HG02763 (cell line): ENCODE results near the gene DHPS.
"Not testable (repeated sequence)": the region's sequence is repeated elsewhere in the genome, so short reads cannot be mapped to it uniquely, and the experiment has no call there.

Experiments
- ATAC-seq: cut with Tn5 transposase; IDR thresholded peaks from one replicate; pipeline ENCODE4 v1.9.1; 2021; ENCODE audit warnings: mild to moderate bottlenecking, moderate library complexity; ENCODE audit not compliant: unreplicated experiment

Gene DHPS

DNA sequence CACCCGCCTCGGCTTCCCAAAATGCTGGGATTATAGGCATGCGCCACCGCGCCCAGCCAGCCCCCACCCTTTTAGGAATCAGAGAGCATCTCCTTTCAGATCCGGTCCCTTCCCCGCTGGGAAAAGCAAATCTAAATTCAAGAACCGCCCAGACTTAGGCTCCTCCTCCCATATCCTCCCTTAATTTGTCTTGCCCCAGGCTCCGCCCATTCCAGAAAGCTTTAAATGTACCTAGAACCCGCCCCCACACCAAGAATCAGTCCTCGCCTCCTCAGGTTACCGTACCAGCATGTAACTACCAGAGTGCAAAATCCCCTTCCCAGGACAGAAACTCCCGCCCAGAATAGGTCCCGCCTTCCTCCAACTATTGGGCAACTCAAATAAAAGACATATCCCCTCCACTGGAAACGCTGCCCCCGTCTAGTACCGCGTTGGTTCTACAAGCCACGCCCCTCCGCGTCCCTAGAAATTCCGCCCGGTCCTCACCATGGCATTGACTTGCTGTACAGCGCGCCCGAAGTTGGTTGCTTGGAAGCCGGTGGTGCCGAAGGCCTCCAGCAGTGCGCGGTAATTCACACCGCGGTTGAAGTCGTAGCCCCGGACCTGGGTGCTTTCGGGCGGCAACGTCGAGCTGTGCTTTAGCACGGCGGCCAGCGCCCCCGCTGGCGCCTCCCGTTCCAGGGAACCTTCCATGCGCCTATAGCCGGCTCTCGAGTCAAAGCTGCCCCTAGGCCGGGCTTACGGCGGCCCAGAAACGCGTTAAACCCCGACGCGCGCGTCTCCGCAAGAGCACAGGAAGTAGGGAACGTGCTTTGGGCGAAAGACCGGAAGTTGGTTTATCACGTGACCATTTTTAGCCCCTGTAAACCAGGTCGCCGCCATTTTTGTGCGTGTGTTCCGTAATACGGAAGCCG is at the start of gene DHPS:
Gene DHPS (minus strand): TSS at position 807 of the 914 bp plus-strand sequence. CDS start 114 bp downstream, at position 693.
- ATAC-seq, result peak; percentile 69

DNA sequence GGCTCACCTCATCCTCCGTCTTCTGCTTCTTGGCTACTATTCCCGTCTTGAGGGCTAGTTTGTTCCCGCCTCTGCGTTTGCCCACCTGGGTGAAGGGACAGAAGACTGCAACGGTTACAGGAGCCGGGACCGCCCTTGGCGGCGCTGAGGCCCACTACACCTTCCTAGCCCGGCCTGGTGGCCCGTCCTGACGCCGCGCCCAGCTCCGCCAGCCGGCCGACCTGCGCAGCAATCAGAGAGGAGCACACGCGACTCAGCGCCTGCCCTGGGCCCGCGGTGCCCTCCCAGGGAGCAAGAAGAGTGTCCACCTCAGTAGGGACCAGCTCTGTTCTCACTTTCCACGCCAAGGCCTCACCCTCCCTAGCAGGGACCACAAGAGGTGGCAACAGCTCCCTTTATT is 49.7 kb upstream of the DHPS start:
- no peak for ATAC-seq

DNA sequence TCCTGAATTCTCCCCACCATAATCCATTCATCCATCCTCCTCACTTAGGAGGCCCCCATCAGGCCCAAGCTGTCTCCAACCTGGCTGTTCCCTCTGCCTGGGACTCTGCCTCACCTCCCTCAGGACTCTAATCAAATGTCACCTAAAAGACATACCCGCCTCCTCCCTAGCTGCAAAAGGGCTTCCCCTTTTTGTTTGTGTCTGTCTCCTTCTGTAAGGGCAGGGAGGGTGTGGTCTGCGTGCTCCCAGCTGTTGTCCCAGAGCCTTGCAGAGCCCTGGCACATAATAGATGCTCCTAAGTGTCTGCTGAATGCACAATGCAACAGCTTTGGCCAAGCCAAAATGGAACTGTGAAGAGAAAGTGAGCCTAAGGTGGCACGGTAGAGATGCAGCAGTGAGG is 48.4 kb upstream of the DHPS start:
- ATAC-seq, result no peak

DNA sequence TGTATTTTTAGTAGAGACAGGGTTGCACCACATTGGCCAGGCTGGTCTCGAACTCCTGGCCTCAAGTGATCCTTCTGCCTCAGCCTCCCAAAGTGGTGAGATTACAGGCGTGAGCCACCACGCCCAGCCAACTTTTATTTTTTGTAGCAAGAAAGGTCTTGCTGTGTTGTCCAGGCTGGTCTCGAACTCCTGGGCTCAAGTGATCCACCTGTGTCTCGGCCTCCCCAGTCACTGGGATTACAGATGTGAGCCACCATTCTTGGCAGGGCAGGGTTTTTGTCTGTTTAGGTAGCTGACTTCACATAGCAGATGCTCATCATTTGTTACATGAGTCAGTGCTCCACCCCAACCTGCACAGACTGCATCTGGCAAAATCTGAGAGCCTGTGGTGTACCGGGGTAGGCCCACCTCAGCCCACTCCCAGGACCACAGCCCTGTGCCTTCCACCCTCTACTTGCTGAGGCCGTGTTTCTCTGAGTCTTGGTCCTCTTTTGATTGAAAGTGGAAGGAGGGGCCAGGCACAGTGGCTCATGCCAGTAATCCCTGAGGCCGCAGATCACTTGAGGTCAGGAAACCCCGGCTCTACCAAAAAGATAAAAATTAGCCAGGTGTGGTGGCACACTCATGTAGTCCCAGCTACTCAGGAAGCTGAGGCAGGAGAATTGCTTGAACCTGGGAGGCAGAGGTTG is 46.2 kb upstream of the DHPS start:
- ATAC-seq, result no peak

DNA sequence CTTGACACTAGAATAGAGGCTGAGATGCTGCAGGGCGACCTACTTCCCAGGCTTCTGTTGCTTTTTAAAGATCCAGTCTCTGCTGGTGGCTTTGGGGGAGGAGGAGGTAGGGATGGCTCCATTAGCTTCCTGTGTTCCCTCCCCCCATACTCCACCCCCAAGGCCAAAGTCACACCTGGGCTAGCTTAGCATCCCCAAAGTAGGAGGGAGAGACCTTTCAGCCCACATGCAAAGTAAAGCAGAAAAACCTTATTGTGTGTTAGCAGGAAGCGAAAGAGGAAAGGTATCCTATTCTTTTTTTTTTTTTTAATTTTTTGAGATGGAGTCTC is 45.3 kb upstream of the DHPS start:
- ATAC-seq, result no peak

DNA sequence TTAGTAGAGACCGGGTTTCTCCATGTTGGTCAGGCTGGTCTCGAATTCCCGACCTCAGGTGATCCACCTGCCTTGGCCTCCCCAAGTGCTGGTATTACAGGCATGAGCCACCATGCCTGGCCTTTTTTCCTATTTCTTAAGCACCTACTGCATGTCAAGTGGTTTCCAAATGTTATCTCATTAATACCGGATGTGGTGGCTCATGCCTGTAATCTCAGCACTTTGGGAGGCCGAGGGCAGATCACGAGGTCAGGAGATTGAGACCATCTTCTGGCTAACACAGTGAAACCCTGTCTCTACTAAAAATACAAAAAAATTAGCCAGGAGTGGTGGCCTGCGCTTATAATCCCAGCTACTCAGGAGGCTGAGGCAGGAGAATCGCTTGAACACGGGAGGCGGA is 43.9 kb upstream of the DHPS start:
- ATAC-seq, result not testable (repeated sequence)

DNA sequence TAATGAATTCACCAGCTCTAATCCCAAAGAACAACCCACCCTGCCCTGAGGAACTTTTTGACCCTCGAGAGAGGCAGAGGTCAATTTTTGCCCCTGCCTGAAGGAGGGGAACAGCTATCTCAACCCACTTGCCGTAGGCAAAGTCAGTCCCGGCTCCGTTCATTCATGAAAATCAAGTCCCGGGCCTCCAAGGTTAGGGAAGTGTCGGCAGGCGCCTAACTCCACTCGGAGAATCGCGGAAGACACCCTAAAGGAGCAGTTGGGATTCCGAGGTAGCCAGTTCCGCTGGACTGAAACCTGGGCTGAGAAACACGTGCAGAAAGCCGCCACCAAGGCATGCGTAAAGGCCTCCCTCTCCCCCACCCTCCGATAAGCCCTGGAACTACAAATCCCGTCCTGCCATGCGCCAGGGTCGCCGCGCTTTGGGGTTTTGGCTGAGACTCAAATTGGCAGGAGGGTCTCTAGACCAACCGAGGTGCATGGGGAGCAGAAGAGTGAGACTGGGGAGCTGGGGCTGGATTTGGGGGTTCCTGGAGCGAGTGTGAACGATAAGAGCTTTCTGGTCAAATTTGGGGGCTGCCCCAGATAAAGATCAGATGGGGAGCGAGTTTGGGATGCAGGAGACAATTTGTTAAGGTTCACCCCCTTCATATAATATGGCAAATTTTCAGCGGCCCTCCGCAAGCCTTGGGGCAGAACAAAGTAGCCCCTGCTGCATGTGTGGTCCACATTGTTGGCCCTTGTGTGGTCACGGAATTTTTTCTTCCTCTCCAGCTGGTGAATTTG is 42.2 kb upstream of the DHPS start, which contains the start of gene TNPO2:
Gene TNPO2 (minus strand): TSS at position 292 of the 786 bp plus-strand sequence. CDS start 2,955 bp downstream, outside the sequence.
- no peak for ATAC-seq

DNA sequence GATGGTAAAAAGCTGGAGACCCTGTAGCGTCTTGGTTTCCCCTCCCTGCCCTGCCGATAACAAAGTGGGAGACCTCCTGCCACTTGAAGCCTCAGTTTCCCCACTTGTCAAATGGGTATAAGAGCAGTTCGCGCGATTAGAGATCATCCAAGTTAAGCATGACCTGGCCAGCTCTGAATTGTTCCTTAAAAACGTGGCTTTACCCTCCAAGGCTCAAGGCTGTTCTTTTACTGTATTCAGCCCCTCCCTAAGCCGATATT is 41.6 kb upstream of the DHPS start:
- ATAC-seq, result no peak

DNA sequence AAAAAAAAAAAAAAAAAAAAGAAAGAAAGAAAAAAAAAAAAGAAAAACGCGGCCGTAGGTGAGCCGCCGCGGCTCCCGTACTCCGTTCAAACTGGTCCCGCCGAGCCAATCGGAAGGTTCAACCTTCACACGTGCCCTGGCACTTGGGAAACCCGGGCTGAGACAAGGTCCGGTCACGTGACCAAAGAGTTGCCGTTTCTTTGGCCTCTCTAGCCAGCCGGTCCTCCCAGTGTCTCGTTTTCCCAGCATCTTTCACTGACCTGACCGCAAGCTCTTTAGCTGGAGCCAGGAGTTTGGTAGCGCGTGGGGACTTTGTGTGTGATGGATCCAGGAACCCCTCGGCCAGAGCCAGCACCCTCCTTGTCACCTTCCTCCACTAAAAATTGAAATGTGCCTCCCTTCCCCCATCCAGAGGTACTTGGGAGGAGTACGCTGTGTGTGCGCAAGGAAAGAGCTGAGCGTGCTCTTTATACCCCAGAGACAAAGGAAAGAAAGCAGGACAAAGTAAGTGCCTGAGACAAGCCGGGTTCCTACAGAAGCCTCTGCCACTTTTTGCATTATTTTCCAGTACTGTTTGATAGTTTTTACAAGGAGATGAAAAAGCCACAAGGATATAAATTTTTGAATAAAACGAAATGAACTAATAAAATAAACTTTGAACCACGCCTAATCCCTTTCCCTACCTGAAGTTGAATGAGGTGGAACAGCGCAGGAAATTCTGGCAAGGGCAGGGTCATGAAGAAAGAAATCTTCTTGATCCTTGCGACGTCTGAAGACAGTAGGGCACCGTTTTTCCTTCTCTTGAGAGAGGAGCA is 41.1 kb upstream of the DHPS start:
- ATAC-seq, result peak; percentile 86

DNA sequence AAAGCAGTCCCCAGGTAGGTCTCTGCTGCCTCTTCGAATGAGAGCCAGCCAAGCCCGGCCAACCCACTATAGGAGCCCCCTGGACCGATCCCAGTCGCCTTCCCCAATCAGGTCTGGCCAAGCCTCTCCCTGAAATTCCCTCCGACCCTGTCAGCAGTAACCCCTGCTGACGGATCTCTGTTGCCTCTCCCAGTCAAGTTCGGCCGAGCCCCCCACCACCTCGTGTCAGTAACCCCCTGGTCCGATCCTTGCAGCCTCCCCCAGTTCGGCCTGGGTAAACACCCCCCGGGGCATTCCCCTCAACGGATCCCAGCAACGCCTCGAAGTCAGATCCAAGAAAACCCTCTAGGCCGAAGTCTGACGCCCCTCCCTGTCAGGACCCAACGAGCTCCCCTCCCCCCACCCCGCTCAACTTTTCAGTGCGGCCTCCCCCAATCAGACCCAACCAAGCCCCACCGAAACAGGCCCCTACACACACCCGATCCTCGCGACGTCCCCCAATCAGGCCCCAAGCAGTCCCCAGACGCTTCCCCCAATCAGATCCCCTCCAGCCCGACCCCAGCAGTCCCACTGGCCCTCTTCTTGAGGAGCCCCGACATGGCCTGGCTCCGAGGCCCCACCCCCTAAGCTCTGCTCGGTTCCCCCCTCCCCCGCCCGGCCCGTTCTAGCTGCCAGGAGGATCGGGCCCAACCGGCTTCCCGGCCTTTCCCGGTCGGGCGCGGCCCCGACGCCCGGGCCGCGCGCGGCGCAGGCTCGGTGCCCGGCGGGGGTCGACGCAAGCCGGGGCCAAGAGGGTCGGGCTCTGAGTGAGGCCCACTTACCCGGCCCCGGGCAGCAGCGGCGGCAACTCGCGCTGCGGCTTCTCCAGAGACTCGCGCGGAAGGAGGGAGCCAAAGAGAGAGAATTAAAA is 40.2 kb upstream of the DHPS start:
- peak; percentile 31 for ATAC-seq

DNA sequence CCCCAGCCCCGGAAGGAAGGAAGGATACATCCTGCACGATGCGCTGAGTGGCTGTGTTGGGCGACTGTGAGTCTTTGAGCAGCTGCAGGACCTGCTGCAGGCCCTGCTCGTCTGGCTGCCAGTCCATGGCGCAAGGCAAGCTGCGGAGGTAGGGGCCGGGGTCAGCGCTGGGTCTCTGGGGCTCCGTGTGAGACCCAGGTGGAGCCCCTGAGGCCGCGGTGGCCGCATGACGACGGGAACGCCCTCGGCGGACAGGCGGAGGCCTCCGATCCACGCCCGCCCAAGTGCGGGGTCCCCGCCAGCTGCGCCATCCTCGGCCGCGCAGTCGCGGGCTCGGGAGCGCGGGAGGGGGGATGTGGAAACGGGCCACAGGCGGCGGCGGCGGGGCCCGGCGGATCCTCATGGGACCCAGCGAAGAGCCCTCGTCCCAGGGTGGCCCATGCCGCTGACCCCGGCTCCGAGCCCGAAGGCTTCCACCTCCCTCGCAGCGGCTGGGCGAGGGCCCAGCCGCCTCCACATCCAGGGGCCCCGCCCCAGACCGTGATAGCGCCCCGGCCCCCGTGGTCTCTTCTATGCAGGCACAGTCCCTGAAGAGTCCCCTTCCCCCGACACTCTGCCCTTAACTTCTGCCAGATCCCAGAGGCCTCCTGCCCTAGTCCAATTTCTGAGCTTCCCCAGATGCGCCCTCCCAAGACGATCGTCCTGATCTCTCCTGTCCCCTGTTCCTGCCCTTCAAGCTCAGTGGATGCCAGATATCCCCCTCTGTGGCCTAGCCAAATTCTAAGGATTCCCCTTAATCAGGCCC is 39.4 kb upstream of the DHPS start:
- no peak for ATAC-seq

DNA sequence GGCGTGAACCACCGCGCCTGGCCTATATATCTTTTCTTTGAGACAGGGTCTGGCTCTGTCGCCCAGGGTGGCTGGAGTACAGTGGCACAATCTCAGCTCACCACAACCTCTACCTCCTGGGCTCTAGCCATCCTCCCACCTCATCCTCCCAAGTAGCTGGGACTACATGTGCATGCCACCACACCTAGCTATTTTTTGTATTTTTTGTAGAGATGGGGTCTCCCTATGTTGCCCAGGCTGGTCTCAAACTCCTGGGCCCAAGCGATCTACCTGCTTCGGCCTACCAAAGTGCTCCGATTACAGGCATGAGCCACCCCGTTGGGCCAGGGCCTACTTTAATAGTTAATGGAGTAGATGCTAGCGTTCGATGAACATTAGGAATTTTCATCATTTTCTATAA is 38.6 kb upstream of the DHPS start:
- no peak for ATAC-seq

DNA sequence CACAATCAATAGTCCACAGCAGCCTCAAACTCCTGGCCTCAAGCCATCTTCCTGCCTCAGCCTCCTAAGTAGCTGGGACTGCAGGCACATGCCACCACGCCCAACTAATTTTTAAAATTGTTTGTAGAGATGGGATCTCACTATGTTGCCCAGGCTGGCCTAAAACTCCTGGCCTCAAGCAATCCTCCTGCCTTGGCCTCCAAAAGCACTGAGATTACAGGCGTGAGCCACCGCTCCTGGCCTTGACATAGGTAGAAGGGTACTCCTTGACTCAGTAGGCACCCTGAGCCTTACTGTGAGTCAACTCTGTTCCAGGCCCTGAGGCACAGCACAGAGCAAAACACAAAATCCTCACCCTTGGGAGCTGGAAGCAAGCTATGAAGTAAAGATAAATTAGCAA is 34.2 kb upstream of the DHPS start:
- no peak for ATAC-seq

DNA sequence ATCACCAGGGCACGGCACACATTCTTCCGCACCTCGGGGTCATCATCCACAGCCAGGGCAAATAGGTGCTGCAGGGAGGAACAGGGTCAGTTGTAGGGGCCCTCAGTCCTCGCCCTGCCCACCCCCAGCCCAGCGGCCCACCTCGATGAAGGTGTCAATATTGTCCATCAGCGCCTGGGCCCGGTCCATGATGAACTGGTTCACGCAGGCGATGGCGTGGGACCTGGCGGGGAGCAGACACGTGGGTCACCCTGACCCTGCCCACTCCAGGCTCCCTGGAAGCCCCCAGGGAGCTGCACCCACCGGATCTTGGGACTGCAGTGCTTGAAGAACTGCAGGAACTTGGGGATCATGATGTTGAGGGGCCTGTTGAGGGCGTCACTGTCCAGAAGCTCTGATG is 33.4 kb upstream of the DHPS start:
- no peak for ATAC-seq

DNA sequence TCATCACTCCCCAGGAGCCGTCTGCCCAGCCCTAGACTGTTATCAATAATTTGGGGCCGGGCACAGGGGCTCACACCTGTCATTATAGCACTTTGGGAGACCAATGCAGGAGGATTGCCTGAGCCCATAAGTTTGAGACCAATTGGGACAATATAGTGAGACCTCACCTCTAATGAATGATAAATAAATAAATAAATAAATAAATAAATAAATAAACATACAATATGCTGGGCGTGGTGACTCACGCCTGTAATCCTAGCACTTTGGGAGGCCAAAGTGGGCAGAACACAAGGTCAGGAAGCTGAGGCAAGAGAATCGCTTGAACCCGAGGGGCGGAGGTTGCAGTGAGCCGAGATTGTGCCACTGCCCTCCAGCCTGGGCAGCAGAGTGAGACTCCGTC is 31.6 kb upstream of the DHPS start:
- not testable (repeated sequence) for ATAC-seq

DNA sequence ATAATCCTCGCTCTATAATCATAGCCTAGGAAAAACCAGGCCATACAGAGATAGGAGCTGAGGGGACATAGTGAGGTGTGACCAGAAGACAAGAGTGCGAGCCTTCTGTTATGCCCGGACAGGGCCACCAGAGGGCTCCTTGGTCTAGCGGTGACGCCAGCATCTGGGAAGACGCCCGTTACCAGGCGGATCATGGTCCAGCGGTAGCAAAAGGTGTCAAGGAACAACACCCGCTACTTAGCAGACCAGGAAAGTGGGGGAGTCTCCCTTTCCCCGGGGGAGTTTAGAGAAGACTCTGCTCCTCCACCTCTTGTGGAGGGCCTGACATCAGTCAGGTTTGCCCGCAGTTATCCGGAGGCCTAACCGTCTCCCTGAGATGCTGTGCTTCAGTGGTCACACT is 30.4 kb upstream of the DHPS start:
- ATAC-seq, result not testable (repeated sequence)

DNA sequence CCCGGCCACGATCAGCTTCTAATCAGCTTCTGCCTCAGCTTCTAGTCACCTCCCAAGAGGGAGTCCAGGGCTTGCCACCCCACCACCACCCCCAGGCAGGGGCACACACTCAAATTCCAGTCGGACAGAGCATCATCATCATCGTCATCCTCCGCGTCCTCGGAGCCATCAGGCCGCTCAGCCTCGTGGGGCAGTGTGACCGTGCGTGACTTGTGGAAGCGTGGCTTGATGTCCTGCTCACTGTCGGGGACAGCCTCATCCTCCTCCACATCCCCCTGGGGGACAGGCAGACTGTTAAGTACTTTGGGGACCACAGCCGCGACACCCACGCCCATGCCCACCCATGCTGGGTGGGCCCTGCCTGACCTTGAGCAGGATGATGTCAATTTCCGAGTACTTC is 29.5 kb upstream of the DHPS start:
- no peak for ATAC-seq

DNA sequence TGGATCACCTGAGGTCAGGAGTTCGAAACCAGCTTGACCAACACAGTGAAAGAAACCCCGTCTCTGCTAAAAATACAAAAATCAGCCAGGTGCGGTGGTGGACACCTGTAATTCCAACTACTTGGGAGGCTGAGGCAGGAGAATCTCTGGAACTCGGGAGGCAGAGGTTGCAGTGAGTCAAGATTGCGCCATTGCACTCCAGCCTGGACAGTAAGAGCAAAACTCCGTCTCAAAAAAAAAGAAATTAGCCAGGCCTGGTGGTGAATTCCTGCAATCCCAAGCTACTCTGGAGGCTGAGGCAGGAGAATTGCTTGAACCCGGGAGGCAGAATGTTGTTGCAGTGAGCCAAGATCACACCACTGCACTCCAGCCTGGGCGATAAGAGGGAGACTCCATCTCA is 27.0 kb upstream of the DHPS start:
- no peak for ATAC-seq

DNA sequence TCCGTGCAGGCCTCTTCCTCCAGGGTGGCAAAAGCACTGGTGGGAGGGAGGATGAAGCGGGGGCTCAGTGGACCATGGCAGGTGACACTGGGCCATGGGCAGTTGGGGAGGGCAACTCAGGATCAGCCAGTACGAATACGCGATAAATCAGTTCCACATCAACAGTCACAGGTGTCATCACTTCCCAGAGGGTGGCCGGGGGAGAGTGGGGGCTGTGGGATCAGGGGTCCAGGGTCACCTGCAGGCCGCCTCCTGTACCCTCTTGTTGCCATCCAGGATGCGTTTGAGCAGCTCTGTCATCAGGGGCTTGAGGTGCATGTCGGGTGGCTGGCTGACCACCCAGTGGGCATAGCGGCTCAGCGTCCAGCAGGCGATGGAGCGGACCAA is 24.6 kb upstream of the DHPS start:
- no peak for ATAC-seq
